Activated CD8-positive, alpha-beta T cell treated with anti-CD3 and anti-CD28 coated beads, Interleukin-2, amount 10 ng/mL, durations not matched to agents 7 days and 5 days (primary cell): ENCODE results near the gene RAPGEF2. TPM values are rescaled to one million over a fixed set of nuclear protein-coding genes. Genes with fewer than 3 reads are reported as not detected.

ENCODE experiments used
- ATAC-seq: fragments of 150-1000 bp; cut with Tn5 transposase; one replicate; pipeline ENCODE4 v1.10.0; 2021; ENCODE audit warnings: moderate library complexity
- CTCF ChIA-PET: fragments of 350-600 bp; sonication (Branson Sonifier 250); formaldehyde crosslinking; loops from one replicate; lab custom pipeline; 2021; ENCODE audit warnings: antibody characterized with exemption; lab: Charles Lee
- POLR2A ChIA-PET: fragments of 350-600 bp; sonication (Branson Sonifier 250); formaldehyde crosslinking; loops from one replicate; lab custom pipeline; 2021; ENCODE audit warnings: antibody characterized with exemption; lab: Charles Lee
- DNase-seq: peaks from one replicate; pipeline ENCODE4 v3.0.0-alpha.2; 2020
- H3K27ac Mint-ChIP-seq: one replicate; pipeline ENCODE4 v1.8.0; 2021; ENCODE audit warnings: mild to moderate bottlenecking, mixed read lengths
- H3K27me3 Mint-ChIP-seq: one replicate; pipeline ENCODE4 v1.8.0; 2021; ENCODE audit warnings: low read depth, mixed read lengths
- H3K36me3 Mint-ChIP-seq: one replicate; pipeline ENCODE4 v1.8.0; 2021; ENCODE audit warnings: low read depth, mixed read lengths
- H3K4me1 Mint-ChIP-seq: one replicate; pipeline ENCODE4 v1.8.0; 2021; ENCODE audit warnings: low read depth, mixed read lengths
- H3K4me3 Mint-ChIP-seq: one replicate; pipeline ENCODE4 v1.8.0; 2021; ENCODE audit warnings: mild to moderate bottlenecking, mixed read lengths
- H3K9me3 Mint-ChIP-seq: one replicate; pipeline ENCODE4 v1.8.0; 2022; ENCODE audit warnings: mixed read lengths; ENCODE audit not compliant: insufficient read depth
- total RNA-seq, 2 experiments: library from RNA; stranded (reverse); gene quantifications; one replicate each; pipeline ENCODE4 v1.2.3, GENCODE V29; 2021

RAPGEF2 gene
- total RNA-seq, 2 experiments from 2014 or later, result 10.4 to 12.2 TPM

- DNase-seq, result no peak
- Mint-ChIP-seq H3K27me3 (no peaks in the 10 kb centered on the region), H3K9me3 (no peaks in the 10 kb centered on the region), H3K4me3 (no peak overlapping the region), H3K27ac (no peak overlapping the region), H3K4me1 (peaks cover 13% of the 10 kb centered on the region), H3K36me3 (no peaks in the 10 kb centered on the region)
- ChIA-PET CTCF (interaction anchor here (0.9 to 1.5 kb wide), 2 partner anchors 7 to 8 kb away, joined by 3 to 4 read pairs; no protein-coding TSS in a partner anchor), POLR2A (no interaction called here)
- ATAC-seq, result no peak
Observed at GRCh38 chr4:159210975-159211374, 108.1 kb downstream of the RAPGEF2 start.

GRCh38 chr4:159212675-159213293, 109.9 kb downstream of the RAPGEF2 start:
- Mint-ChIP-seq H3K36me3 (no peaks in the 10 kb centered on the region), H3K27ac (no peak overlapping the region), H3K9me3 (no peaks in the 10 kb centered on the region), H3K4me3 (no peak overlapping the region), H3K27me3 (no peaks in the 10 kb centered on the region), H3K4me1 (no peaks in the 10 kb centered on the region)
- DNase-seq (no peak), ATAC-seq (no peak)
- ChIA-PET CTCF (no interaction called here), POLR2A (no interaction called here)

DNA sequence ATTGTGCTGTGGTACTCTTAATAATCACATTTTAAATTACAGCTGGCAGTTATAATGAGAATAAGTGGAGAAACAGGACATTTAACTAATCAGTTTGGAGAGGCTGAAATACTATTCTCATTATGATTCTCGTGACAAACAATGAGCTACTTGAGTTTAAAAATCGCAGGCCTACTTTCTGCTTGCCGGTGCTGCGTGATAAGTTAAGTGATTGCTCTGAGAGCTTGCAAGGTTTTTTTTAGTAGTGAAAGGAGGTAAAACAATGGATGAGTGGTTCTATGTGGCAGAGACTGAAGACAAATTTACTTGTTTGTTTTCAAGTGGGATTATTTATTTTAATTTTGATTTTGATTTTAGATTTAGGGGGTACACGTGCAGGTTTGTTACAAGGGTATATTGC, 114.0 kb downstream of the RAPGEF2 start:
- H3K36me3 Mint-ChIP-seq, result no peaks in the 10 kb centered on the region
- no peak for ATAC-seq
- no peak overlapping the region for H3K4me3 Mint-ChIP-seq
- DNase-seq, result no peak
- ChIA-PET POLR2A (no interaction called here), CTCF (no interaction called here)
- H3K27me3 Mint-ChIP-seq, result no peaks in the 10 kb centered on the region
- no peaks in the 10 kb centered on the region for H3K4me1 Mint-ChIP-seq
- no peak overlapping the region for H3K27ac Mint-ChIP-seq
- H3K9me3 Mint-ChIP-seq, result no peaks in the 10 kb centered on the region

DNA sequence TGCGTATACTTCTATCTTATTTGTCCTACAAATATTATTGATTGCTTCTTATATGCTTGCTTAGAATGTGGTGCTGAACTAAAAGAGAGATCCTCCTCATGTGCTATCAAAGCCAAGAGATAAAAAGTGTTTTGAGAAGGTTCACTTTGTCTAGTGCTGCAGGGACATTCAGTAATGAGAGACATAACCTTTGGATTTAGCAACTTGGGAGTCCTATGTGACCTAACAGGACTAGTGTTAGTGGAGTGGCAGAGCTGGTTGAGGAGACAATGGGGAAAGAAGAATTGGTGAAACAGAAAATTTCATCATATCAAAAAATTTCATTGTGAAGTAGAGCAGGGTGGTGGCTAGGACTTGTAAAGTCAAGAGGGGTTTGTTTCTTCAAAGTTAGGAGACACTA, 117.0 kb downstream of the RAPGEF2 start:
- Mint-ChIP-seq H3K27me3 (no peaks in the 10 kb centered on the region), H3K4me1 (no peaks in the 10 kb centered on the region), H3K27ac (no peak overlapping the region), H3K9me3 (no peaks in the 10 kb centered on the region), H3K36me3 (no peaks in the 10 kb centered on the region), H3K4me3 (no peak overlapping the region)
- DNase-seq, result no peak
- POLR2A ChIA-PET, result no interaction called here
- CTCF ChIA-PET, result interaction anchor here (0.5 kb wide), 1 partner anchor 310 kb away, joined by 3 read pairs; no protein-coding TSS in a partner anchor
- no peak for ATAC-seq

GRCh38 chr4:159220353-159220752, 117.5 kb downstream of the RAPGEF2 start:
- no peaks in the 10 kb centered on the region for H3K27me3 Mint-ChIP-seq
- DNase-seq (no peak), ATAC-seq (no peak)
- CTCF ChIA-PET, result interaction anchor here (1.6 kb wide), 1 partner anchor 17 kb away, joined by 3 read pairs; no protein-coding TSS in a partner anchor
- H3K27ac Mint-ChIP-seq, result no peak overlapping the region
- H3K4me1 Mint-ChIP-seq, result no peaks in the 10 kb centered on the region
- H3K36me3 Mint-ChIP-seq, result no peaks in the 10 kb centered on the region
- H3K9me3 Mint-ChIP-seq, result no peaks in the 10 kb centered on the region
- POLR2A ChIA-PET, result no interaction called here
- no peak overlapping the region for H3K4me3 Mint-ChIP-seq

DNA sequence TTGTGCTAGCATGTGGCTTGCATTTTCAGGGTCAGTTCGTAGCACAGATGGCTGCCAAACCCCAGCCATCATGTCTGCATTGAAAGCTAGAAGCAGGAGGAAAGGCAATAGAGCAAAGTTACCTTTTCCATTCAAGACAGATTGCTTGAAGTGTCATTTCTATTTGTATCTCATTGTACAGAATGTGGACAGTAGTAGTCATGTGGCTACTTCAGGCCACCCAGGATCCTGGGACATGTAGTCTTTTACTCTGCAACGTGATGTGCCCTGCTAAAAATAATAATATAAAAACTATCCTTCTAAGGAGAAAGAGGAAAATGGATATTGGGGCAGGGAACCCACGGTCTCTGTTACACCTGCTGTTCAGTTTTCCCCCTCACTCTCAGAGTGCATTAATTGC, 118.4 kb downstream of the RAPGEF2 start:
- no peak for ATAC-seq
- ChIA-PET CTCF (interaction anchor here (1.6 kb wide), 1 partner anchor 18 kb away, joined by 3 read pairs; no protein-coding TSS in a partner anchor), POLR2A (no interaction called here)
- Mint-ChIP-seq H3K4me1 (no peaks in the 10 kb centered on the region), H3K9me3 (no peaks in the 10 kb centered on the region), H3K4me3 (no peak overlapping the region), H3K27me3 (no peaks in the 10 kb centered on the region), H3K36me3 (no peaks in the 10 kb centered on the region), H3K27ac (no peak overlapping the region)
- DNase-seq, result no peak

GRCh38 chr4:159222043-159222552, 119.2 kb downstream of the RAPGEF2 start:
- ATAC-seq (no peak), DNase-seq (no peak)
- H3K27ac Mint-ChIP-seq, result no peak overlapping the region
- no peaks in the 10 kb centered on the region for H3K9me3 Mint-ChIP-seq
- no peaks in the 10 kb centered on the region for H3K27me3 Mint-ChIP-seq
- no peaks in the 10 kb centered on the region for H3K36me3 Mint-ChIP-seq
- H3K4me1 Mint-ChIP-seq, result no peaks in the 10 kb centered on the region
- no peak overlapping the region for H3K4me3 Mint-ChIP-seq
- CTCF ChIA-PET, result interaction anchor here (1.6 kb wide), 1 partner anchor 19 kb away, joined by 3 read pairs; no protein-coding TSS in a partner anchor
- POLR2A ChIA-PET, result no interaction called here

DNA sequence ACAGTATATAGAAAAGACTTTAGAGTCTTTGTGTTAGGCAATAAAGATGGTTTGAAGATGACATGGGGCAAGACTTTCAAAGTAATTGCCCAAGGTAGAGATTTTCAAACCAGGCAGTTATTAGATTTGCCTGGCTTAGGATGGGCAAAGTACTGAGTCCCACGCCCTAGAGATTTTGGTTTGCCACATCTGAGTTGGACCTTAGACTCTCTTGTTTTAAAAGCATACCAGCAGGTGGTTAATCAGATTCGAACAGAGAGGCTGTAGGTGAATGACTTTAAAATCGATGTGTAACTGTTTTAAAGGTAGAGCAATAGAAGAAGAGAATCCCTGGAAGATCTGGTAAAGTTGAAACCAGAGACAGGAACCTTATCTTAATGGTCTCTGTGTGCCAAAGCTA, 121.5 kb downstream of the RAPGEF2 start:
- no peaks in the 10 kb centered on the region for H3K9me3 Mint-ChIP-seq
- ATAC-seq (no peak), DNase-seq (no peak)
- no peak overlapping the region for H3K27ac Mint-ChIP-seq
- POLR2A ChIA-PET, result no interaction called here
- no peaks in the 10 kb centered on the region for H3K4me1 Mint-ChIP-seq
- H3K36me3 Mint-ChIP-seq, result no peaks in the 10 kb centered on the region
- no peaks in the 10 kb centered on the region for H3K27me3 Mint-ChIP-seq
- CTCF ChIA-PET, result no interaction called here
- H3K4me3 Mint-ChIP-seq, result no peak overlapping the region

GRCh38 chr4:159227378-159227777, 124.5 kb downstream of the RAPGEF2 start:
- Mint-ChIP-seq H3K36me3 (no peaks in the 10 kb centered on the region), H3K9me3 (no peaks in the 10 kb centered on the region), H3K27ac (no peak overlapping the region), H3K4me1 (peaks cover under 1% of the 10 kb centered on the region), H3K4me3 (no peak overlapping the region), H3K27me3 (no peaks in the 10 kb centered on the region)
- ATAC-seq (no peak), DNase-seq (no peak)
- ChIA-PET POLR2A (no interaction called here), CTCF (interaction anchor here (1.0 kb wide), 1 partner anchor 15 kb away, joined by 4 read pairs; no protein-coding TSS in a partner anchor)

- no peak for DNase-seq
- no peak for ATAC-seq
- no peak overlapping the region for H3K27ac Mint-ChIP-seq
Observed at GRCh38 chr4:159227984-159228383, 125.1 kb downstream of the RAPGEF2 start.

DNA sequence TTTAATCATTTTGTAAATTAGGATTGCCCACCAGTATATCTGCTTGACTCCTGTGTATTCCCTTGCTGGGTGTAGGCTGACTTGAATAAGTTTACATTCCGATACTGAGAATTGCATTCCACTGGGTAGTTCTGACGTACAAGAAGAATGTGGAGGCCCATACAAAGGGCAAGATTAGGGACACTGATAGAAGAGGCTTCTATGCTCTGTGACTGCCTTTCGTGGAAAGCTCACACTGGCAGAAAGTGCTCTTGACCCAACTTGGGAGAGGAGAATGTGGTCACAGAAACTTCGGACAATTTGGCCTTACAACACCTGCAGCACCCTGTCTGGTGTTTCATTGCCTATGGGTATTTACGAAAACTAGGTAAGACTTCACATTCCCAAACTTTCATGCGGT, 126.3 kb downstream of the RAPGEF2 start:
- CTCF ChIA-PET, result no interaction called here
- H3K36me3 Mint-ChIP-seq, result peaks cover 2% of the 10 kb centered on the region
- no peaks in the 10 kb centered on the region for H3K9me3 Mint-ChIP-seq
- H3K27me3 Mint-ChIP-seq, result no peaks in the 10 kb centered on the region
- ATAC-seq, result no peak
- H3K27ac Mint-ChIP-seq, result no peak overlapping the region
- no peak overlapping the region for H3K4me3 Mint-ChIP-seq
- H3K4me1 Mint-ChIP-seq, result peaks cover 6% of the 10 kb centered on the region
- no peak for DNase-seq
- POLR2A ChIA-PET, result no interaction called here

More at GRCh38 chr4:159227984-159228383, 125.1 kb downstream of the RAPGEF2 start:
- H3K36me3 Mint-ChIP-seq, result no peaks in the 10 kb centered on the region
- no peaks in the 10 kb centered on the region for H3K9me3 Mint-ChIP-seq
- CTCF ChIA-PET, result interaction anchor here (1.0 kb wide), 1 partner anchor 16 kb away, joined by 4 read pairs; no protein-coding TSS in a partner anchor
- H3K4me3 Mint-ChIP-seq, result no peak overlapping the region
- H3K4me1 Mint-ChIP-seq, result peaks cover 2% of the 10 kb centered on the region
- H3K27me3 Mint-ChIP-seq, result no peaks in the 10 kb centered on the region
- POLR2A ChIA-PET, result no interaction called here

DNA sequence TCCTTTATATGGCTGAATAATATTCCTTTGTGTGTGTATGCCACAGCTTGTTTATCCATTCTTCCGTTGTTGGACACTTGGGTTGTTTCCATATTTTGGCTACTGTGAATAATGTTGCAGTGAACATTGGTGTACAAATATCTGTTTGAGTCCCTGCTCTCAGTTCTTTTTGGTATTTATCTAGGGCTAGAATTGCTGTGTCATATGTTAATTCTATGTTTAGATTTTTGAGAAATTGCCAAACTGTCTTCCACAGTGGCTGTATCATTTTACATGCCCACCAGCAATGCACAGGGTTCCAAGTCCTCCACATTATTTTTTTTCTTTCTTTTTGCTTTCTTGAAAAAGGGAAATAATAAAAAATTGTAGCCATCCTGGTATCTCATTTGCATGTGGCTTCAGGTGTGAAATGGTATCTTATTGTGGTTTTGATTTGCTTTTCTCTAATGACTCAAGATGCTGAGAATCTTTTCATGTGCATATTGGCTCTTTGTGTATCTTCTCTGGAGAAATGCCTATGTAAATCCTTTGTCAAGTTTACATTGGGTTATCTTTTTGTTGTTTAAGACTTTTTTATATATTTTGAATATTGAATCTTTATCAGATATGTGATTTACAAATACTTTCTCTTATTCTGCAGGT, 129.7 kb downstream of the RAPGEF2 start:
- no peaks in the 10 kb centered on the region for H3K27me3 Mint-ChIP-seq
- H3K9me3 Mint-ChIP-seq, result no peaks in the 10 kb centered on the region
- POLR2A ChIA-PET, result no interaction called here
- no peak for DNase-seq
- ATAC-seq, result no peak
- peaks cover 2% of the 10 kb centered on the region for H3K36me3 Mint-ChIP-seq
- no peak overlapping the region for H3K4me3 Mint-ChIP-seq
- H3K4me1 Mint-ChIP-seq, result peaks cover 6% of the 10 kb centered on the region
- H3K27ac Mint-ChIP-seq, result no peak overlapping the region
- CTCF ChIA-PET, result interaction anchor here (0.9 kb wide), 1 partner anchor 170 kb away, joined by 3 read pairs; no protein-coding TSS in a partner anchor
